CD8-positive, alpha-beta memory T cell (primary cell): ENCODE measurements around the gene GRAP. TPM values are rescaled to one million over a fixed set of nuclear protein-coding genes. Genes with fewer than 3 reads are reported as not detected.
"Not testable (repeated sequence)": the region's sequence is repeated elsewhere in the genome, so short reads cannot be mapped to it uniquely, and the experiment has no call there.

ENCODE experiments used
- CTCF ChIA-PET: fragments of 350-600 bp; sonication (Branson Sonifier 250); formaldehyde crosslinking; loops from one replicate; lab custom pipeline; 2021; ENCODE audit warnings: antibody characterized with exemption; lab: Charles Lee
- POLR2A ChIA-PET: fragments of 350-600 bp; sonication (Branson Sonifier 250); formaldehyde crosslinking; loops from one replicate; lab custom pipeline; 2021; ENCODE audit warnings: antibody characterized with exemption; lab: Charles Lee
- DNase-seq, 5 donors: peaks; one replicate each; pipeline versions ENCODE4 v3.0.0 to v3.0.0-alpha.2; 2020 to 2022; ENCODE audit warnings: mixed read lengths in 1 of 5
- H3K27ac ChIP-seq: one replicate; pipeline ENCODE4 v1.7.0; 2013; ENCODE audit warnings: low read depth, mild to moderate bottlenecking, low read length, moderate library complexity
- H3K27me3 ChIP-seq: 2 replicates; pipeline ENCODE4 v1.7.0; 2013; ENCODE audit warnings: low read length, mild to moderate bottlenecking; ENCODE audit not compliant: insufficient read depth, poor library complexity, severe bottlenecking
- H3K36me3 ChIP-seq: 2 replicates; pipeline ENCODE4 v1.7.0; 2013; ENCODE audit warnings: mild to moderate bottlenecking, low read length, moderate library complexity; ENCODE audit not compliant: insufficient read depth
- H3K4me1 ChIP-seq: 2 replicates; pipeline ENCODE4 v1.7.0; 2013; ENCODE audit warnings: mild to moderate bottlenecking, low read length, moderate library complexity; ENCODE audit not compliant: insufficient read depth
- H3K4me3 ChIP-seq: 2 replicates; pipeline ENCODE4 v1.7.0; 2013; ENCODE audit warnings: mild to moderate bottlenecking, low read length
- H3K9me3 ChIP-seq: 2 replicates; pipeline ENCODE4 v1.7.0; 2013; ENCODE audit warnings: mild to moderate bottlenecking, low read length
- H3K27ac Mint-ChIP-seq, 8 donors: one replicate each; pipeline ENCODE4 v1.8.0; 2020 to 2021; ENCODE audit warnings: mixed read lengths in 8 of 8, mild to moderate bottlenecking in 6 of 8, inconsistent platforms in 3 of 8, moderate library complexity in 3 of 8
- H3K27me3 Mint-ChIP-seq, 2 donors: one replicate each; pipeline ENCODE4 v1.8.0; 2020 to 2021; ENCODE audit warnings: mixed read lengths in 2 of 2, mild to moderate bottlenecking in 1 of 2, moderate library complexity in 1 of 2
- H3K36me3 Mint-ChIP-seq, 3 donors: one replicate each; pipeline ENCODE4 v1.8.0; 2020 to 2021; ENCODE audit warnings: mixed read lengths in 3 of 3, inconsistent platforms in 1 of 3, mild to moderate bottlenecking in 1 of 3
- H3K4me1 Mint-ChIP-seq, 3 donors: one replicate each; pipeline ENCODE4 v1.8.0; 2020 to 2021; ENCODE audit warnings: mixed read lengths in 3 of 3, inconsistent platforms in 1 of 3, mild to moderate bottlenecking in 1 of 3
- H3K4me3 Mint-ChIP-seq, 7 donors: one replicate each; pipeline ENCODE4 v1.8.0; 2020 to 2021; ENCODE audit warnings: mixed read lengths in 7 of 7, mild to moderate bottlenecking in 6 of 7, moderate library complexity in 4 of 7, inconsistent platforms in 2 of 7
- H3K9me3 Mint-ChIP-seq, 5 donors: one replicate each; pipeline ENCODE4 v1.8.0; 2020 to 2022; ENCODE audit warnings: mixed read lengths in 5 of 5, mild to moderate bottlenecking in 3 of 5, moderate library complexity in 2 of 5, inconsistent platforms in 1 of 5
- polyA plus RNA-seq: library from polyadenylated mRNA; unstranded; fragments of 300-500 nt; fragmentation: Illumina TruSeq; gene quantifications from one replicate; pipeline ENCODE4 v1.2.3, GENCODE V29; 2021
- total RNA-seq, 2 experiments: library from RNA; stranded (reverse); gene quantifications; one replicate each; pipeline ENCODE4 v1.2.3, GENCODE V29; 2021

Gene GRAP
- total and polyA plus RNA-seq, 3 experiments from 2014 or later, result 7.9 to 36.2 (median 10.1) TPM

- H3K4me3 Mint-ChIP-seq, H3K36me3 Mint-ChIP-seq, CTCF ChIA-PET, H3K36me3 ChIP-seq, POLR2A ChIA-PET, H3K27me3 Mint-ChIP-seq, H3K4me1 Mint-ChIP-seq, H3K27me3 ChIP-seq, H3K27ac Mint-ChIP-seq, H3K4me1 ChIP-seq, H3K9me3 ChIP-seq, DNase-seq, H3K9me3 Mint-ChIP-seq, H3K4me3 ChIP-seq, H3K27ac ChIP-seq: not testable (repeated sequence)
Measured at GRCh38 chr17:19032377-19032988, 14.3 kb downstream of the GRAP start.

- CTCF ChIA-PET, result not testable (repeated sequence)
Measured at GRCh38 chr17:19031729-19032128, 15.0 kb downstream of the GRAP start.

GRCh38 chr17:19030771-19031449 is 15.8 kb downstream of the GRAP start:
- H3K4me1 ChIP-seq, H3K9me3 Mint-ChIP-seq, H3K4me1 Mint-ChIP-seq, H3K27ac ChIP-seq, H3K27ac Mint-ChIP-seq, H3K36me3 Mint-ChIP-seq, H3K27me3 ChIP-seq, H3K4me3 ChIP-seq, POLR2A ChIA-PET, H3K4me3 Mint-ChIP-seq, H3K36me3 ChIP-seq, DNase-seq, CTCF ChIA-PET, H3K9me3 ChIP-seq, H3K27me3 Mint-ChIP-seq: not testable (repeated sequence)

More at GRCh38 chr17:19031729-19032128, 15.0 kb downstream of the GRAP start:
- H3K27ac Mint-ChIP-seq, H3K36me3 Mint-ChIP-seq, H3K27ac ChIP-seq, H3K9me3 Mint-ChIP-seq, H3K36me3 ChIP-seq, H3K4me1 ChIP-seq, H3K4me3 Mint-ChIP-seq, H3K9me3 ChIP-seq, H3K4me1 Mint-ChIP-seq, H3K27me3 ChIP-seq, POLR2A ChIA-PET, H3K27me3 Mint-ChIP-seq, H3K4me3 ChIP-seq: not testable (repeated sequence)
- peak in 4 of 5 donors; percentile 17 to 50 (median 31) for DNase-seq

- H3K27ac Mint-ChIP-seq, H3K4me1 ChIP-seq, H3K27me3 ChIP-seq, POLR2A ChIA-PET, H3K36me3 ChIP-seq, H3K9me3 Mint-ChIP-seq, H3K4me3 Mint-ChIP-seq, H3K4me1 Mint-ChIP-seq, H3K27ac ChIP-seq, DNase-seq, CTCF ChIA-PET, H3K9me3 ChIP-seq, H3K4me3 ChIP-seq, H3K27me3 Mint-ChIP-seq, H3K36me3 Mint-ChIP-seq: not testable (repeated sequence)
Measured at GRCh38 chr17:19029740-19030139, 17.0 kb downstream of the GRAP start.

- H3K36me3 ChIP-seq, H3K9me3 Mint-ChIP-seq, DNase-seq, H3K27ac Mint-ChIP-seq, H3K9me3 ChIP-seq, H3K4me3 Mint-ChIP-seq, POLR2A ChIA-PET, H3K27ac ChIP-seq, H3K27me3 ChIP-seq, H3K4me3 ChIP-seq, CTCF ChIA-PET, H3K27me3 Mint-ChIP-seq: not testable (repeated sequence)
- peaks cover 13% of the 10 kb centered on the region for H3K4me1 ChIP-seq
- H3K4me1 Mint-ChIP-seq, result peaks cover 11 to 14% (median 13%) of the 10 kb centered on the region in 3 donors
- peaks cover 0 to 10% (median 5%) of the 10 kb centered on the region in 3 donors for H3K36me3 Mint-ChIP-seq
Measured at GRCh38 chr17:19028671-19029070, 18.1 kb downstream of the GRAP start.

GRCh38 chr17:19024101-19025078 is 22.4 kb downstream of the GRAP start:
- CTCF ChIA-PET, result interaction anchor here (4.0 kb wide), 1 partner anchor 63 kb away, joined by 13 read pairs; no protein-coding TSS in a partner anchor
- H3K4me1 Mint-ChIP-seq, result peaks cover 13 to 15% (median 14%) of the 10 kb centered on the region in 3 donors
- peak in 2 of 5 donors; percentile 26 to 45 for DNase-seq
- no peaks in the 10 kb centered on the region for H3K9me3 Mint-ChIP-seq
- H3K27me3 Mint-ChIP-seq, result no peaks in the 10 kb centered on the region
- Histone ChIP-seq H3K27ac (no peak overlapping the region), H3K4me1 (peaks cover 14% of the 10 kb centered on the region), H3K36me3 (peaks cover 4% of the 10 kb centered on the region), H3K4me3 (no peak overlapping the region), H3K9me3 (no peaks in the 10 kb centered on the region), H3K27me3 (no peaks in the 10 kb centered on the region)
- peak overlapping the region in 1 of 7 donors; percentile 39 for H3K4me3 Mint-ChIP-seq
- H3K27ac Mint-ChIP-seq, result peak overlapping the region in 7 of 8 donors; percentile 1 to 87 (median 48)
- H3K36me3 Mint-ChIP-seq, result peaks cover 0 to 35% (median 5%) of the 10 kb centered on the region in 3 donors
- POLR2A ChIA-PET, result no interaction called here

- H3K4me3 ChIP-seq, result no peak overlapping the region
- DNase-seq, result peak in 1 of 5 donors; percentile 11
- no peaks in the 10 kb centered on the region for H3K9me3 ChIP-seq
- Mint-ChIP-seq H3K4me3 (no peak overlapping the region), H3K4me1 (peaks cover 13 to 16% (median 15%) of the 10 kb centered on the region in 3 donors), H3K9me3 (no peaks in the 10 kb centered on the region), H3K27ac (peak overlapping the region in 3 of 8 donors; percentile 59 to 66 (median 65)), H3K27me3 (no peaks in the 10 kb centered on the region), H3K36me3 (peaks cover 0 to 39% (median 5%) of the 10 kb centered on the region in 3 donors)
- H3K4me1 ChIP-seq, result peaks cover 14% of the 10 kb centered on the region
- CTCF ChIA-PET, result interaction anchor here (1.4 to 4.0 kb wide), 2 partner anchors 19 to 62 kb away, joined by 5 to 13 read pairs; partner anchors contain the start of gene FAM83G
- no peaks in the 10 kb centered on the region for H3K27me3 ChIP-seq
- no peak overlapping the region for H3K27ac ChIP-seq
- H3K36me3 ChIP-seq, result peaks cover 4% of the 10 kb centered on the region
- POLR2A ChIA-PET, result no interaction called here
Measured at GRCh38 chr17:19023209-19023999, 23.4 kb downstream of the GRAP start.
